Effector CD8-positive, alpha-beta T cell (primary cell): ENCODE results near the gene LGI2.

Source experiments
- DNase-seq: peaks from one replicate; lab custom pipeline; 2025; lab: John Stamatoyannopoulos, UW

LGI2 gene

GRCh38 chr4:24966076-24966475, 64.7 kb downstream of the LGI2 start:
- no peak for DNase-seq

- no peak for DNase-seq
Observed at GRCh38 chr4:24965627-24966026, 65.1 kb downstream of the LGI2 start.

GRCh38 chr4:24963277-24963676, 67.5 kb downstream of the LGI2 start:
- no peak for DNase-seq

- no peak for DNase-seq
Observed at GRCh38 chr4:24957886-24958285, 72.9 kb downstream of the LGI2 start.

- DNase-seq = no peak
Observed at GRCh38 chr4:24956763-24957162, 74.0 kb downstream of the LGI2 start.

- DNase-seq = no peak
Observed at GRCh38 chr4:24956091-24956490, 74.7 kb downstream of the LGI2 start.

- DNase-seq = no peak
Observed at GRCh38 chr4:24952667-24953066, 78.1 kb downstream of the LGI2 start.

- DNase-seq = no peak
Observed at GRCh38 chr4:24949970-24950369, 80.8 kb downstream of the LGI2 start.
